Neural crest cell (in vitro differentiated cells): ENCODE data around the gene SLC17A9. TPM values are rescaled to one million over a fixed set of nuclear protein-coding genes. Genes with fewer than 3 reads are reported as not detected.
A peak's percentile ranks its signal among the peaks of the same experiment; 100 is the strongest.

Experiments used
- DNase-seq: peaks from one replicate; pipeline ENCODE4 v3.0.0; 2021; ENCODE audit warnings: low read depth, mixed read lengths, low spot score
- H3K27ac Mint-ChIP-seq: one replicate; pipeline ENCODE4 v1.8.0; 2021; ENCODE audit warnings: mild to moderate bottlenecking, mixed read lengths; ENCODE audit not compliant: unreplicated experiment
- H3K27me3 Mint-ChIP-seq: 2 replicates; pipeline ENCODE4 v1.8.0; 2021; ENCODE audit warnings: low read depth, mild to moderate bottlenecking, mixed read lengths
- H3K36me3 Mint-ChIP-seq: 2 replicates; pipeline ENCODE4 v1.8.0; 2021; ENCODE audit warnings: low read depth, mild to moderate bottlenecking, mixed read lengths
- H3K4me1 Mint-ChIP-seq: 2 replicates; pipeline ENCODE4 v1.8.0; 2021; ENCODE audit warnings: mixed read lengths
- H3K4me3 Mint-ChIP-seq: one replicate; pipeline ENCODE4 v1.8.0; 2021; ENCODE audit warnings: mild to moderate bottlenecking, mixed read lengths
- H3K9me3 Mint-ChIP-seq: 2 replicates; pipeline ENCODE4 v1.8.0; 2021; ENCODE audit warnings: mixed read lengths
- CTCF ChIP-seq: fragments of 200-600 bp; sonication (generic); conservative IDR thresholded peaks from 2 replicates; pipeline ENCODE4 v1.5.0; 2021; ENCODE audit warnings: antibody characterized with exemption, mild to moderate bottlenecking
- total RNA-seq: library from RNA; stranded (reverse); gene quantifications from 2 replicates; pipeline ENCODE4 v1.2.1, GENCODE V29; 2021

The SLC17A9 gene
- total RNA-seq, 1 donor from 2014 or later = 1.2 TPM

DNA sequence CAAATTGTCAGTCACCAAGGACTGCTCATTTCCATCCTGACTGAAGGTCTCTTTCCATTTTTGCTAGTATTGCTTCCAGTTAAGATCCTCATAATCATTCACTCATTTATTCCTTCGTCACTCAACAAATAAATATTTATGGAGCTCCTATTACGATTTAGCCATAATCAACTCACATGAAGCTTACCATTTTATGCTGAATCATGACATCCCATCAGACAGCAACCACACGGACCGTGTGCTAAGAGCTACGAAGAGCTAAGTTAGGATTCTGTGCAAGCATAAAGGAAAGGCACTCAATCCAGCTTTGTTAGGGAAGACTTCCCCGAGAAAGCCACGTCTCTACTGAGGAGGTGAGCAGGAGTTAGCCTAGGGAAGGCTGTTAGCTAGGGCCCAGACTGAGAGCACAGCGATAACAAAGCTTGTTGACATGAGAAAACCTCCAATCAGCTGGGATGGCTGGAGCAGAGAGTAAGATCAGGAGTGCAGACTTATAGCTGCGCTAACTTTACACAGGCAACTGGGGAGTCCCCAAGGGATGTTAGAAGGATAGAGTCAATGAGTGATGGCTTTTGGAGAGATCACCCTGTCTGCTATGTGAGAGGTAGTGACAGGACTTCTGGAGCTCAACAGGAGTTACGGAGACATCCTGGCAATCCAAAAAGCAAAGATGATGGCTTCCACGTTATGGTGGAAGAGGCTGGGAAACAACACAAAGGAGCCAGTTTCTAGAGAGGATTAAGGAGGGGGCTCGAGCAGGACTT is 17.1 kb upstream of the SLC17A9 start:
- H3K4me3 Mint-ChIP-seq = no peak overlapping the region
- no peak for TF ChIP-seq CTCF
- DNase-seq = no peak

DNA sequence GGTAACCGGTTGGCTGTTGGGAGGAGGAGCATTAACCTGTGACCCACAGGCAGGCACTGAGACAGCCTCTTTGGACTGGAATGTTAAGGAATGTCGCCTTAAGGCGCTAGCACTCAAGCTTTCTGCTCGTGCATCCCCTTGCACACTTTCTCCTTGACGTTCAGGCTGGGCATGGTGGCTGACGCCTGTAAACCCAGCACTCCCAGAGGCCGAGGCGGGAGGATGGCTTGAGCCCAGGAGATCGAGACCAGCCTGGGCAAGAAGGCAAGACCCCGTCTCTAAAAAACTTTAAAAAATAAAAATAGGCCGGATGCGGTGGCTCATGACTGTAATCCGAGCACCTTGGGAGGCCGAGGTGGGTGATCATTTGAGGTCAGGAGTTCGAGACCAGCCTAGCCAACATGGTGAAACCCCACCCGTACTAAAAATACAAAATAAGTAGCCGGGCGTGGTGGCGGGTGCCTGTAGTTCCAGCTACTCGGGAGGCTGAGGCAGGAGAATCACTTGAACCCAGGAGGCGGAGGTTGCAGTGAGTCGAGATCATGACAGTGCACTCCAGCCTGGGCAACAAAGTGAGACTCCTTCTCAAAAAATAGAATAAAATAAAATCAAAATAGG is 16.4 kb upstream of the SLC17A9 start:
- Mint-ChIP-seq H3K9me3 (no peaks in the 10 kb centered on the region), H3K4me1 (peaks cover 30% of the 10 kb centered on the region), H3K27me3 (no peaks in the 10 kb centered on the region), H3K4me3 (no peak overlapping the region), H3K36me3 (peaks cover 4% of the 10 kb centered on the region), H3K27ac (no peak overlapping the region)
- TF ChIP-seq CTCF = no peak
- no peak for DNase-seq

More for the DNA sequence above, 17.1 kb upstream of the SLC17A9 start:
- Mint-ChIP-seq H3K27me3 (no peaks in the 10 kb centered on the region), H3K4me1 (peaks cover 33% of the 10 kb centered on the region), H3K27ac (no peak overlapping the region), H3K36me3 (peaks cover 4% of the 10 kb centered on the region), H3K9me3 (no peaks in the 10 kb centered on the region)

GRCh38 chr20:62937268-62938104 is 15.0 kb upstream of the SLC17A9 start:
- DNase-seq = peak; percentile 96
- Mint-ChIP-seq H3K9me3 (no peaks in the 10 kb centered on the region), H3K36me3 (peaks cover 4% of the 10 kb centered on the region), H3K27ac (peak overlapping the region; percentile 99), H3K4me1 (peaks cover 33% of the 10 kb centered on the region), H3K27me3 (no peaks in the 10 kb centered on the region), H3K4me3 (peak overlapping the region; percentile 98)
- no peak for TF ChIP-seq CTCF

GRCh38 chr20:62938105-62938888 is 14.2 kb upstream of the SLC17A9 start, which contains the start of gene GID8:
TSS of gene GID8 (plus strand) at chr20:62938147. CDS start at chr20:62941503, 3,356 bp downstream.
- Mint-ChIP-seq H3K27me3 (no peaks in the 10 kb centered on the region), H3K9me3 (no peaks in the 10 kb centered on the region), H3K36me3 (peaks cover 4% of the 10 kb centered on the region), H3K27ac (peak within 1 kb of the TSS; percentile 99), H3K4me1 (peaks cover 27% of the 10 kb centered on the region), H3K4me3 (peak within 1 kb of the TSS; percentile 98)
- TF ChIP-seq CTCF = no peak
- peak; percentile 43 for DNase-seq

GRCh38 chr20:62940875-62941274 is 11.6 kb upstream of the SLC17A9 start:
- H3K4me3 Mint-ChIP-seq = peak overlapping the region; percentile 68
- TF ChIP-seq CTCF = no peak
- DNase-seq = no peak
- H3K9me3 Mint-ChIP-seq = no peaks in the 10 kb centered on the region
- H3K27ac Mint-ChIP-seq = no peak overlapping the region
- peaks cover 10% of the 10 kb centered on the region for H3K36me3 Mint-ChIP-seq
- H3K4me1 Mint-ChIP-seq = peaks cover 26% of the 10 kb centered on the region
- no peaks in the 10 kb centered on the region for H3K27me3 Mint-ChIP-seq
